Fibroblast of villous mesenchyme (primary cell): ENCODE measurements around the gene ADAM19. TPM values are rescaled to one million over a fixed set of nuclear protein-coding genes. Genes with fewer than 3 reads are reported as not detected.
A peak's percentile ranks its signal among the peaks of the same experiment; 100 is the strongest.

ENCODE experiments used
- DNase-seq: peaks from one replicate; pipeline ENCODE4 v3.0.0-alpha.2; 2010; ENCODE audit warnings: low read depth
- H3K4me3 ChIP-seq: 2 replicates; pipeline ENCODE4 v1.5.1; 2011; ENCODE audit warnings: low read depth, mild to moderate bottlenecking, low read length
- total RNA-seq: library from RNA; depleted of rRNA; stranded (reverse); fragments of >200 nt; gene quantifications from 2 replicates; pipeline ENCODE4 v1.2.3, GENCODE V29; 2012
- TF ChIP-seq, protein P1 (sequence below): IDR thresholded peaks from 2 replicates; pipeline ENCODE4 v1.5.1; 2012; ENCODE audit warnings: low read depth, mild to moderate bottlenecking, low read length; ENCODE audit not compliant: insufficient read depth

The ADAM19 gene
- total RNA-seq, 1 donor, result 89.8 TPM

DNA sequence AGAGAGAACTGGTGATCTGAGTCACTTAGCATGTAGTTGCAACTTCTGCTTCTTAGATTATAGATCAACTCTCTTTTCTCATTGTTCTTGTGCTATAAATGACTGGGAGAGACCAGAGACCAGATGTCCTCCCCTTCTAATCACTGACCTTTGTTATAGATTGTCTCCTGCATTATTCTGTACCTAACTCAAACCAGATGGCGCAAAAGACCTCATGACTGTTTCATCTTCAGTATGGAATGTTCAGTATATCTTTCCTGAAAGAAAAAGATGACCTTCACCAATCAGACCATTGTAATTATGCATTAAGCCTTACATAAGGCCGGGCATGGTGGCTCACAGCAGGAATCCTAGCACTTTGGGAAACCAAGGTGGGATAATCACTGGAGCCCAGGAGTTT is 30.5 kb upstream of the ADAM19 start:
- DNase-seq, result no peak
- TF ChIP-seq, protein P1, sequence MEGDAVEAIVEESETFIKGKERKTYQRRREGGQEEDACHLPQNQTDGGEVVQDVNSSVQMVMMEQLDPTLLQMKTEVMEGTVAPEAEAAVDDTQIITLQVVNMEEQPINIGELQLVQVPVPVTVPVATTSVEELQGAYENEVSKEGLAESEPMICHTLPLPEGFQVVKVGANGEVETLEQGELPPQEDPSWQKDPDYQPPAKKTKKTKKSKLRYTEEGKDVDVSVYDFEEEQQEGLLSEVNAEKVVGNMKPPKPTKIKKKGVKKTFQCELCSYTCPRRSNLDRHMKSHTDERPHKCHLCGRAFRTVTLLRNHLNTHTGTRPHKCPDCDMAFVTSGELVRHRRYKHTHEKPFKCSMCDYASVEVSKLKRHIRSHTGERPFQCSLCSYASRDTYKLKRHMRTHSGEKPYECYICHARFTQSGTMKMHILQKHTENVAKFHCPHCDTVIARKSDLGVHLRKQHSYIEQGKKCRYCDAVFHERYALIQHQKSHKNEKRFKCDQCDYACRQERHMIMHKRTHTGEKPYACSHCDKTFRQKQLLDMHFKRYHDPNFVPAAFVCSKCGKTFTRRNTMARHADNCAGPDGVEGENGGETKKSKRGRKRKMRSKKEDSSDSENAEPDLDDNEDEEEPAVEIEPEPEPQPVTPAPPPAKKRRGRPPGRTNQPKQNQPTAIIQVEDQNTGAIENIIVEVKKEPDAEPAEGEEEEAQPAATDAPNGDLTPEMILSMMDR, result no peak
- H3K4me3 ChIP-seq, result no peak overlapping the region

DNA sequence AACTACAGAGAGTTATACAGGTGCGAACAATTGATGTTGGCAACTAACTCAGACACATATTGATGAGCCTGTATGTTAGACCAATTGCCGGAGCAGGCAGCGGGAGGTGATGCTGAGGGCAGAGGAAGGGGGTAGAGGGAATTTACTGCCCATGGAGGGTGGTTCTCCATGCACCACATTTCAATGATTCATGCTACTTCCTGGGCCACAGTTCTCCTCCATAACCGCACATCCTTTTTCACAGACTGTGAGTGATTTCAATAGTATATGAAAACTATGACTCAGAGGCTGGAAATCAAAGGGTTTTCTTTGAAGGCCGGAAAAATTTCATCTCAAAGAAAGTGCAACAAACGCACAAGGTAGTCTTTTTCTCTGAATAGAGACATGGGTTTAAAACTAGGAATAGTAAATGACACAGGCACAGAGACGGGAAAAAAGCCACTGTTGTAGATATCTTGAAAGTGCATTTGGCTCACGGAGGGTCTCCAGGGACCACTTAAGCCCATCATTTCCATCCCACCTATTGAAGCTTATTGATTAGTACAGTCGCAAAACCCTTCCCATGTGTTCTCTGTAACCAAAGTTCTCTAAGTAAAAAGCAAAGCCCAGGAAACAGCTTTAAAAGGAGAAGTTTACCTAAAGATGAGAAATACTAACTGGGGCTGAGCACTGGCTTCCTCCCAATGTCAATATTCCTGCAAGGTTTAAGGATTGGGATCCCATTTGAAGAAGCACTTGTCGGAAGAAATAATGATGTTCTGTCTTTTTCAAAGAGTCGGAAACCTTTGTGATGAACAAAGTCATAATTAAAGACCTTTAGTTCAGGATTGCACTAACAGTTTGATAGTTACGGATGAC is 28.0 kb upstream of the ADAM19 start:
- DNase-seq, result peak; percentile 80
- H3K4me3 ChIP-seq, result no peak overlapping the region
- TF ChIP-seq, protein P1, result no peak

DNA sequence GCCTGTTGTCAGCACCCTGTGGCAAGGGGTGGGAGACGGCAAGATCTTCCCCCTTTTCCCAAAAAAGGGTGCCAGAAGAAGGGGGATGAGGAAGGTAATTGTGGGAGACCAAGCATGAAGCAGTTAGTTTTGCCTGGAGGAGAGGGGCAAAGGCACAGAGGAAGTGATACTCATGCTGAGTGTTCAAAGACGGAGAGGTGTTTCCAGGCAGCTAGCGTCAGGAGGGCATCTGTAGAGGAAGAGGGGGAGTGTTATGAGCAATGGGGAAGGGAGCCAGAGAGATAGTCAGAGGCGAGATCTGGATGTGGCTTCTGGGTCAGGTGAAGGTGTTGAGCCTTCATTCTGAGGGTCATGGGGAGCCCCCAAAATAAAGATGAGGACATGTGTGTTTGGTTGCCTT is 26.9 kb upstream of the ADAM19 start:
- DNase-seq, result no peak
- TF ChIP-seq, protein P1, result no peak
- no peak overlapping the region for H3K4me3 ChIP-seq

DNA sequence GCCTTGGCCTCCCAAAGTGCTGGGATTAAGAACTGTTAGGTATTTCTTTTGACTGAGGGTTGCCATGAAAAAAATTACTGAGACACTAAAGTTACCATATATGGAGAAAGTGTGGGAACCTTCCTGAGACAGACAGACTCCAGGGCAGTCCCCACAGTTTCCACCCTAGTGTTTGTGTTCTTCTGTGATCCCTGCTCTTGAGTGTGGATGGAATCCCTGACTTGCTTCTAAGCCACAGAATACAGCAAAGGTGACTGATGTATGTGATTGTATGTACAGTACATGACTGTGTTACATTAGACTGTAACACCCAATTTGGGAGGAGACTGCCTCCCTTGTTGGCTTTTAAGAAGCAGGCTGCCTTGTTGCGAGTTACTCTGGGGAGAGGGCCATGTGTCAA is 24.7 kb upstream of the ADAM19 start:
- TF ChIP-seq, protein P1, result no peak
- DNase-seq, result no peak
- H3K4me3 ChIP-seq, result no peak overlapping the region

DNA sequence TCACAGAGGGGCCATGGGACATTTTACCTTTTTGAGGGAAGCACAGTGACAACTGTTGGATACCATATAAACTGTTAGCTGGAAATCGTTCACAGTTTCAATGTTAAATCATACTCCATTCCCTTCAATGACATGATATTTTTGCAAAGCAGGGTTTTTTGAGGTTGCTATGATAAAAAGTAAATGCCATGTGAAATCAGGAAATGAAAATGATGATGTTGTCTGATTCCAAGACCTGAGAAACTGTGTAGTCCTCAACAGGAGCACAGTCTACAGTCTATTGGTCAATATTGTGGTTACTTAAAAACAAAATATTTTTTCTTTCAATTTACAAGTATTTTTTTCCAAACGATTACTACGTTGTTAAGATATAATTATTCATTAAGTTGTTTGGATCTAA is 24.0 kb upstream of the ADAM19 start:
- H3K4me3 ChIP-seq, result no peak overlapping the region
- no peak for DNase-seq
- TF ChIP-seq, protein P1, result no peak

DNA sequence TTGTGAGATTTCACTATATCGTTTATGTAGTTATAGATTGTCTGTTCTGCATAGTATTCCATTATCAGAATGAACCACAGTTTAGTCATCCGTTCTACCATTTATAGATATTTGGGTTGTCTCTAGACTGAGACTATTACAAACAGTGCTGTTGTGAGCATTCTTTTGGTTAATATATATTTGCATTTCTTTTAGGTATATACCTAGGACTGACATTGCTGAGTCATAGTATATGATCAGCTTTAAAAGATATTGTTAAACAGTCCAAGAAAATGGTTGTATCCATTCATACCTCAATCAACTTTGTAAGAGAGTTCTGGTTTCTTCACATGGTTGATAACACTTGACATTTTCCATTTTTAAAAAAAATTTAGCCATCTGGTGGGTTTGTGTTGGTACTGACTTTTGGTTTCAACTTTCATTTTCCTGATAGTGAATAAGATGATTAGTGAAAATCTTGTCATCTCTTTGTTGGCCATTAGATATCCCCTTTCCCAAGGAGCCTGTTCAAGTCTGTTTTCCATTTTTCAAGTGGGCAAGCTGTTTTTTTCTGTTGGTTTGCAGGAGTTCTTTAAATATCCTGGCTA is 22.9 kb upstream of the ADAM19 start:
- no peak for DNase-seq
- no peak overlapping the region for H3K4me3 ChIP-seq
- TF ChIP-seq, protein P1, result no peak
